ENCODE measurements around the gene ARPC5L. TPM values are rescaled to one million over a fixed set of nuclear protein-coding genes. Genes with fewer than 3 reads are reported as not detected.

Gene ARPC5L
- total RNA-seq, 2 donors from 2014 or later: 14.5 to 21.8 TPM

- Histone ChIP-seq H3K36me3 (replicated peaks in 1 of 2; ENCODE audit: insufficient read depth in 1 of 2, low read depth in 2 of 2) (peaks cover 0 to 6% of the 10 kb centered on the region in 2 donors), H3K27me3 (no peaks in the 10 kb centered on the region), H3K27ac (peak overlapping the region in 2 of 4 donors; percentile 94), H3K9me3 (no peaks in the 10 kb centered on the region), H3K4me1 (peaks cover 42% of the 10 kb centered on the region), H3K4me3 (no peak overlapping the region)
- no peak for ATAC-seq
- intact Hi-C loops (cut with DNase I): no loop called here
- WGBS, 2 donors: 40 to 57% methylated on average over 6 of the region's 6 CpGs
- no peak for DNase-seq
- no peak for TF ChIP-seq POLR2A (IDR thresholded peaks at IDR 0.05)
- TF ChIP-seq, protein P1, sequence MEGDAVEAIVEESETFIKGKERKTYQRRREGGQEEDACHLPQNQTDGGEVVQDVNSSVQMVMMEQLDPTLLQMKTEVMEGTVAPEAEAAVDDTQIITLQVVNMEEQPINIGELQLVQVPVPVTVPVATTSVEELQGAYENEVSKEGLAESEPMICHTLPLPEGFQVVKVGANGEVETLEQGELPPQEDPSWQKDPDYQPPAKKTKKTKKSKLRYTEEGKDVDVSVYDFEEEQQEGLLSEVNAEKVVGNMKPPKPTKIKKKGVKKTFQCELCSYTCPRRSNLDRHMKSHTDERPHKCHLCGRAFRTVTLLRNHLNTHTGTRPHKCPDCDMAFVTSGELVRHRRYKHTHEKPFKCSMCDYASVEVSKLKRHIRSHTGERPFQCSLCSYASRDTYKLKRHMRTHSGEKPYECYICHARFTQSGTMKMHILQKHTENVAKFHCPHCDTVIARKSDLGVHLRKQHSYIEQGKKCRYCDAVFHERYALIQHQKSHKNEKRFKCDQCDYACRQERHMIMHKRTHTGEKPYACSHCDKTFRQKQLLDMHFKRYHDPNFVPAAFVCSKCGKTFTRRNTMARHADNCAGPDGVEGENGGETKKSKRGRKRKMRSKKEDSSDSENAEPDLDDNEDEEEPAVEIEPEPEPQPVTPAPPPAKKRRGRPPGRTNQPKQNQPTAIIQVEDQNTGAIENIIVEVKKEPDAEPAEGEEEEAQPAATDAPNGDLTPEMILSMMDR (IDR thresholded peaks at IDR 0.05): no peak
Observed at GRCh38 chr9:124870723-124871122, 8.8 kb downstream of the ARPC5L start.

- no peaks in the 10 kb centered on the region for H3K27me3 ChIP-seq
- TF ChIP-seq, protein P1 (IDR thresholded peaks at IDR 0.05): no peak
- TF ChIP-seq POLR2A (IDR thresholded peaks at IDR 0.05): no peak
- peaks cover 0 to 6% of the 10 kb centered on the region in 2 donors for H3K36me3 ChIP-seq (replicated peaks in 1 of 2; ENCODE audit: insufficient read depth in 1 of 2, low read depth in 2 of 2)
- no peak for ATAC-seq
- H3K27ac ChIP-seq: peak overlapping the region in 1 of 4 donors; percentile 94
- intact Hi-C loops (cut with DNase I): no loop called here
- H3K9me3 ChIP-seq: no peaks in the 10 kb centered on the region
- 59 to 76% methylated on average over 7 to 11 of the region's 11 CpGs for WGBS, 2 donors
- no peak overlapping the region for H3K4me3 ChIP-seq
- DNase-seq: no peak
- peaks cover 42% of the 10 kb centered on the region for H3K4me1 ChIP-seq
Observed at GRCh38 chr9:124871156-124871561, 9.2 kb downstream of the ARPC5L start.

DNA sequence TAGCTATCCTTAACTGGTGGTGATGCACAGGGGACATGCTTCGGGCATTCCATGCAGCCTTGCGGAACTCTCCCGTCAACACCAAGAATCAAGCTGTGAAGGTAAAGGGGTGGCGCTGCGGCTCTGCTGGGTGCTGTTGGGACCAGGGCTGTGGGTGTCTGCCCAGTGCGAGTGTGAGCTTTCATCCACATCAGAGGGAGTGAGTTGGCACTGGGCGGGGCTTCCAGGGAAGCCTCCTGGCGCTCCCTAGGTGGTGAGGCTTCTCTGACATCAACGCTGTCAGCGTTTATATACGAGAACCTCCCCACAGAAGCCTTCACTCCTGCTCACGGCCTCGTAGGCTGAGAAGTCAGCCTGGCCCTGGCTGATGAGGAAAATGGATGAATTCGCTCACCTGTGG is 11.7 kb downstream of the ARPC5L start:
- 89 to 96% methylated on average over 14 of the region's 14 CpGs for WGBS, 2 donors

DNA sequence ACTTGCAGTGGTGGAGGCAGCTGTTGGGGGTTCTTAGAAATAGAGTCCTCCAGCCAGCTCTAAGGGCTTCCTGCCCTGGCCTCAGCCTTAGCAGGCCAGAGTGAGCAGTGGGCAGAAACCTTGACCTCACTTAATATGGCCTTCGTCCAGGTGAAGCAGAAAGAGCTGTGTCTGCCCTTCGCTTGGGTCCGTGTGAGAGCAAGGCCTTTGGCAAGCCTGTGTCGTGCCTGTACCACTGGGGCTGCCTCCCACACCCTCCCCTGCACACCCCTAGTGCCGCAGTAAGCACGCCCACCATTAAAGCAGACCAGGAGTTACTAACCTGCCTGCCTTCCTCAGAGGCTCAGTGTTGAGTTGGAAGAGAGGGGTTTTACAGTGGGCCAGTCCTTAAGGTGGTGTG is 13.6 kb downstream of the ARPC5L start:
- ATAC-seq (no peak), DNase-seq (no peak)
- WGBS, 2 donors: 82 to 93% methylated on average over 6 of the region's 6 CpGs
- H3K27ac ChIP-seq: no peak overlapping the region
- peaks cover 5 to 14% of the 10 kb centered on the region in 2 donors for H3K36me3 ChIP-seq (replicated peaks in 1 of 2; ENCODE audit: insufficient read depth in 1 of 2, low read depth in 2 of 2)
- peaks cover 28% of the 10 kb centered on the region for H3K4me1 ChIP-seq
- H3K27me3 ChIP-seq: no peaks in the 10 kb centered on the region
- TF ChIP-seq POLR2A (IDR thresholded peaks at IDR 0.05): no peak
- TF ChIP-seq, protein P1 (IDR thresholded peaks at IDR 0.05): no peak
- no peaks in the 10 kb centered on the region for H3K9me3 ChIP-seq
- intact Hi-C loops (cut with DNase I): no loop called here
- no peak overlapping the region for H3K4me3 ChIP-seq

More for the DNA sequence above, 11.7 kb downstream of the ARPC5L start:
- Histone ChIP-seq H3K4me3 (no peak overlapping the region), H3K4me1 (peaks cover 31% of the 10 kb centered on the region), H3K36me3 (replicated peaks in 1 of 2; ENCODE audit: insufficient read depth in 1 of 2, low read depth in 2 of 2) (peaks cover 0 to 8% of the 10 kb centered on the region in 2 donors), H3K27me3 (no peaks in the 10 kb centered on the region), H3K27ac (no peak overlapping the region), H3K9me3 (no peaks in the 10 kb centered on the region)
- intact Hi-C loops (cut with DNase I): no loop called here
- no peak for TF ChIP-seq POLR2A (IDR thresholded peaks at IDR 0.05)
- TF ChIP-seq, protein P1 (IDR thresholded peaks at IDR 0.05): no peak
- DNase-seq (no peak), ATAC-seq (no peak)

GRCh38 chr9:124877021-124877782 is 15.3 kb downstream of the ARPC5L start:
- TF ChIP-seq, protein P1 (IDR thresholded peaks at IDR 0.05): no peak
- TF ChIP-seq POLR2A (IDR thresholded peaks at IDR 0.05): no peak
- H3K9me3 ChIP-seq: no peaks in the 10 kb centered on the region
- 79 to 82% methylated on average over 14 of the region's 14 CpGs for WGBS, 2 donors

More at GRCh38 chr9:124877021-124877782, 15.3 kb downstream of the ARPC5L start:
- Histone ChIP-seq H3K27me3 (no peaks in the 10 kb centered on the region), H3K36me3 (replicated peaks in 1 of 2; ENCODE audit: insufficient read depth in 1 of 2, low read depth in 2 of 2) (peaks cover 6 to 16% of the 10 kb centered on the region in 2 donors), H3K4me1 (peaks cover 15% of the 10 kb centered on the region), H3K4me3 (no peak overlapping the region), H3K27ac (no peak overlapping the region)
- ATAC-seq (no peak), DNase-seq (no peak)
- intact Hi-C loops (cut with DNase I): no loop called here
